Erythroblast (primary cell): ENCODE measurements around the gene FOXC1.

Source experiments
- DNase-seq, 2 experiments: peaks; one replicate each; lab custom pipeline; 2025; lab: John Stamatoyannopoulos, UW
- GATA1 ChIP-seq: IDR thresholded peaks from 2 replicates; pipeline ENCODE4 v1.6.1; 2011; ENCODE audit warnings: low read depth, mild to moderate bottlenecking, control low read depth, low read length, moderate library complexity
- POLR2A ChIP-seq: IDR thresholded peaks from 2 replicates; pipeline ENCODE4 v1.6.1; 2011; ENCODE audit warnings: mild to moderate bottlenecking, low read length

Gene FOXC1

DNA sequence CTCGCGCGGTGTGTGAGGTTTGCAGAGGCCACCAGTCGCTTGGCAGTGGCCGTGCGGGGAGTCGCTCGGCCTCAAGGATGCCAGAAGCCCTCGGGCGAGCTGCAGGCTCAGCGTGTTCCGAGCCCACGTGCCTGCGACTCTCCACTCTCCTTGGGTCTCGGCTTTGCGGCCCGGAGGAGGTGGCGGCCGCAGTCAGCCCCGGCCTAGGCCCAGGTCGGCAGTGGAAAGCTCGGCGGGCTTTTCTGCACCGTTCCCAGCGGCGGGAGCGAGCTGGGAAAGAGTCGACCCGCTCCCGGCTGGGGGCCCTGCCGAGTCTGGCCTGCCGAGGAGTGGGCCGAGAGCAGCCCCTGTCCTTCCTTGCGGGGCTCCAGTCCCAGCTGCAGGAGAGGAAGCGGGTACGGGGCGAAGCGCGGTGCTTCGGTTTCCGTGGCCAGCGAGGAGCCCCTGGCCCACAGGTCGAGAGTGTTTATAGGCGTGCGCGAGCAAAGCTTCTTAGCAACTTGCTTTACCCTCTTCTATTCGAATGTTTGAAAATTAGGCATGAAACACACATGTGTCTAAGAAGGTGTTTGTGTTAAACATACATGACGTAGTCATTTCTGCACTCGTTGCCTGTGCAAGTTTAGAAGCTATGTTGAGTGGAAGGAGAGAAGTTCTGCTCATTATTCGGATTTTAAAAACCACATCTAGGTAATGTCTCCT, 5.6 kb downstream of the FOXC1 start:
- TF ChIP-seq POLR2A (no peak), GATA1 (no peak)
- no peak for DNase-seq

- TF ChIP-seq GATA1: no peak
- no peak for TF ChIP-seq POLR2A
- DNase-seq: no peak
These were observed 6.2 kb downstream of the FOXC1 start for GRCh38 chr6:1615853-1616420.

DNA sequence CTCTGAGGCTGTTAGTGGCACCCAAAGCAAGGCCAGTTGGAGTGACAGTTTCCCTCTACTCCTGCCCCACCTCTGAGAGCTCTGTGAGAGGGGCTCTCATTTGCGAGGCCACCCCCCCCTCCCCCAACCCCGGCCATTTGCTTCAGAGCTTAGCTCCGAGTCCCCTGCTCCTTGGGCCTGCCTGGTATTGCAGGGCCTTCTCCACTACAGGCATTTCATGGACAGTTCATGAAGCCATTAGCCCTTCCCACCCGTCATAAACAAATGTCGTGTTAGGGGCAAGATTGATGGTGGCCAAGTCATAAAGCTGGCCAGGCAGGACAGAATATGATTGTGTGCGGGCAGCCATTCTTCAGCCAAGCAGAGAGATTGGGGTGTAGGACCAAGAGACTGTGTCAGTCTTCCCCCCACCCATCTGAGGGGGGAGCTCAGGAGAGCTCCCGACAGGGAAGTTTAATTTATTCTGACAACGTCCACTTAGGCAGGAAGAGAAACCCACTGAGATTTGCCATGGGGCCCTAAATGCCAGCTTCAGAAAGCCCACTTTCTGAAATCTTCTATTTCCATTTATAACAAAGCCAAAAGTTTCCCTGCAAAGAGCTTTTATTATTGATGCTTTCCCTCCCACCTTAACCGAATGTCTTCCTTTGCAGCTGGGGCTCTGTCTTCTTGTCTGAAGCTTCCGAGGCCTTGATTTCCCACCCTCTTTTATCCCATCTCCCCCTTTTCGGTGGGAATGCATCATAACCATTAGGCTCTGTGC, 7.2 kb downstream of the FOXC1 start:
- TF ChIP-seq GATA1: no peak
- no peak for TF ChIP-seq POLR2A
- no peak for DNase-seq

DNA sequence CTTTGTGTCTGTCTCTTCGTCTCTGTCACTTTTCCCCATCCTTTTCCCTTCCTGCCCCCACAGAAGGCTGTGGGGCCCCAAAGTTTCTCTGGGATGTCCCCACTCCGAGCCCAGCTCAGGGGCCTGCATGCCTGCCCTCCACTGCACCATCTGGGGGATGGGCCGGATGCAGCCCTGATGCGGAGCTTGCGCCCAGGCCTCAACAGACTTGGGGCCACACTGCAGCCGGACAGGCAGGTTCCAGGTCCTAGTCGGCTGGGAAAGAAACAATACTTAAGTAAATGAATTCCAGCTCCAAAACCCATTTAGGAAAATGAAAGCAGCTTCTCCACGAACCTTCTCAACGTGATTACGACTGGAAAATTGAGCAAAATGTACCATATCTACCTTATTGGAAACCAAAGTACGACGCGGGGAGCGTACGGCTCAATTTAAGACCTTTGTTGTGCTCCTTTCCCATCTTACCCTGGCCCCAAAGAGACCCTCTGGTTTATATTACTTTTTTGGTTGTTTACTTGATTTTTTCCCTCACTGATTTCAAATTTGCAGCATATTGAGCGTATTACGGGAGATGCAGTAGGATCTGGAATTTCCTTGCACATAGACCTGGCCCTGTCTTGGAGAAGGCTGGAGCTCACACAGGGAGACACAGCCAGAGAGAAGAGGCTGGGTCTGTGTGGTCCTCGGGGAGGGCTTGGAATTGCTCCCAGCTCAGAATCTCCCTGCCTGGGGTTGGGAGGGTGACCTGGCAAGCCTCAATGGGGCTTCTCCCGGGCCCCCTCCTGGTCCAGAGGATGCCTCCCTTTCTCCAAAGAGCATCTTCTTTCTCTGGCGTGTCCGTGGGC, 8.0 kb downstream of the FOXC1 start:
- TF ChIP-seq GATA1 (no peak), POLR2A (no peak)

DNA sequence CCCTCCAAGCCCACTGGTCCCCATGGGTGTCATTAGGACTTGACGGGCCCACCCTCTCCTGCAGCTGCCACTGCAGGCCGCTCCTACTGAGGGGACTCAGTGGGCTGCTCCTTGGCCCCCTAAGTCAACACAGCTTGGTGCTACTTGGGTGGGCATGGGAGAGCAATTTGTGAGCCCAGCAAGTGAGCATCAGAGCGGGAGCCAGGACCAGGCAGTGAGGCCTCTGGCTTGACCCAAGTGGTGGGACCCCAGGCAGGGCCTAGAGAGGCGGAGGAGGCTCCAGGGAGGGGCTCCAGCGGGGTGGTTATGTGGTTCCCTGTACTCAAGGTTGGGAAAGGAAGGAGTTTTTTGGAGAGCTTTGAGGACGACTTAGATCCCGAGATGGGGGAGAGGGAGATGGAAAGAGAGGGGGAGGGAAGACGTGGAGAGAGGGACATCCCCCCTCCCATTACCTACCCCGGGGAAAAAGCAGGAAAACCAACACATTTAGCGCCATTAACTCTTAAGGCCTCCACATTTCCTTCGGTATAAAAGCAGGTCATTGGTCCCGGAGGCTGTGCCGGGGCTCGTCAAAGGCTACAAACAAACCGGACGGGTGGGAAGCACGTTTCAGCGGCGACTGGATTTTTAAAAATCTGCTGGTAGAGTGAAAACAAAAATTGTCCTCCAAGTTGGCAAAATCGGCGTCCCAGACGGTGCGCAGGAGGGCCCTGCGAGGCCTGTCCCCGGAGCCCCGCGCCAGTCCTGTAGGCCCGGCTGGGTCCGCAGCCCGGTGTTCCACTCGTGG, 8.8 kb downstream of the FOXC1 start:
- DNase-seq: no peak
- TF ChIP-seq GATA1 (no peak), POLR2A (no peak)

More for the DNA sequence above, 8.0 kb downstream of the FOXC1 start:
- no peak for DNase-seq

DNA sequence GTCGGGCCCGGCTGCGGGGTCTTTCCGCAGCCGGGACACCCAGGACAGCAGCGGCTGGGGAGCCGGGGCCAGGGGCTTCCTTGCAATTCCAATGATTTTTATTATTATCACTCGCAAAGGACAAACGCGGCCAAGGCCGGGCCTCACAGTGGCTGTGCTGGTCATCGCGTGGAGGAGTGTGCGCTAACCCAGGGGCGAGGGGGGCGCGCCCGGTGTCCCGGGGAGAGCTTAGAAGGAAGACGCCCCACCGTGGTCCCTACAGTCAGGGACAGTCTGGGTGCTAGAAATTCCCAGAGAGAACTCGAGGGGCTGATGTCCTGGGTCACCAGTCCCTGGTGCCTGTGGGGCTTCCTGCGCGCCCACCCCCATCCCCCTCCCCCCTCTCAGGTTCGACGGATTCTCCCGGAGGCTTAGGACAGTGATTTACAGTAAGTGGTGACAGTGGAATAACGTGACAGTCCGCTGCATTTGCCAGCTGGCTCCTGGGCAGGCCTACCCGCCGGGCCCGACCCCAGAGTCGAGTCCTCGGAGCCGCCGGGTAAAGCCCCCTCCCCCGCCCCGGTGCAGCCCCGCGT, 9.5 kb downstream of the FOXC1 start:
- DNase-seq: no peak

GRCh38 chr6:1619673-1620503, 10.2 kb downstream of the FOXC1 start:
- DNase-seq: no peak
- TF ChIP-seq GATA1: no peak

More for the DNA sequence above, 9.5 kb downstream of the FOXC1 start:
- no peak for TF ChIP-seq POLR2A
- TF ChIP-seq GATA1: no peak

DNA sequence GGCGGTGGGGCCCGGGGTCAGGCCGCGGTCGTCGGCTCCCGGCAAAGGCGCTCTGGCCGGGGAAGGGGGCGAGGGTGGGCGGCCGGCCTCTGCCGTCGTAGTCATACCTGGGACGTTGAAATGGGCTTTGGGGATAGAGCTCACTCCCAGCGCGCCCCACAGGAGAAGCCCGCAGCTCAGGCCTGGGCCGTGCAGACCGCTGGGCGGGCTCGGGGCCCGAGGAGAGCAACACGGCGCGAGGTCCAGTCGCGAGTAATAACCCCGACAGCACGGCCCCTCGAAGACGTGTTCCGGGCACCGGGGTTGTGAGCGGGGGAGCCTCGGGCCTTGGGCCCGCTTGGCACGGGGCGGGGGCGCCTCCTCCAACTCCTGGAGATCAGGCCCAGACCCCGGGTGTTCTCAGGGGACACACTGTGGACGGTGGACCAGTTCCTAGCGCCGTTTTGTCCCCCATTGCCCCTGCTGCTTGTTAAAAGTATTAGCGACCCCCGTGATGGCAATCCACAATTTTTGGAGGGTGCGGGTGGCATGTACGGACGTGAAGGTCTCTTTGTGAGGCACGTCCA, 10.9 kb downstream of the FOXC1 start:
- no peak for DNase-seq
- TF ChIP-seq GATA1 (no peak), POLR2A (no peak)

- DNase-seq: no peak
- no peak for TF ChIP-seq POLR2A
- TF ChIP-seq GATA1: no peak
These were observed 11.5 kb downstream of the FOXC1 start for GRCh38 chr6:1621070-1621701.

GRCh38 chr6:1622220-1622850, 12.6 kb downstream of the FOXC1 start:
- TF ChIP-seq GATA1 (no peak), POLR2A (no peak)
- DNase-seq: no peak
